NCI-H2227 treated with DMSO at 0.1 percent for 48 hours (cell line): Measurements from ENCODE around the gene ATOH8.

Experiments used
- DNase-seq: peaks from one replicate; lab custom pipeline; 2025; lab: John Stamatoyannopoulos, UW

The ATOH8 gene

DNA sequence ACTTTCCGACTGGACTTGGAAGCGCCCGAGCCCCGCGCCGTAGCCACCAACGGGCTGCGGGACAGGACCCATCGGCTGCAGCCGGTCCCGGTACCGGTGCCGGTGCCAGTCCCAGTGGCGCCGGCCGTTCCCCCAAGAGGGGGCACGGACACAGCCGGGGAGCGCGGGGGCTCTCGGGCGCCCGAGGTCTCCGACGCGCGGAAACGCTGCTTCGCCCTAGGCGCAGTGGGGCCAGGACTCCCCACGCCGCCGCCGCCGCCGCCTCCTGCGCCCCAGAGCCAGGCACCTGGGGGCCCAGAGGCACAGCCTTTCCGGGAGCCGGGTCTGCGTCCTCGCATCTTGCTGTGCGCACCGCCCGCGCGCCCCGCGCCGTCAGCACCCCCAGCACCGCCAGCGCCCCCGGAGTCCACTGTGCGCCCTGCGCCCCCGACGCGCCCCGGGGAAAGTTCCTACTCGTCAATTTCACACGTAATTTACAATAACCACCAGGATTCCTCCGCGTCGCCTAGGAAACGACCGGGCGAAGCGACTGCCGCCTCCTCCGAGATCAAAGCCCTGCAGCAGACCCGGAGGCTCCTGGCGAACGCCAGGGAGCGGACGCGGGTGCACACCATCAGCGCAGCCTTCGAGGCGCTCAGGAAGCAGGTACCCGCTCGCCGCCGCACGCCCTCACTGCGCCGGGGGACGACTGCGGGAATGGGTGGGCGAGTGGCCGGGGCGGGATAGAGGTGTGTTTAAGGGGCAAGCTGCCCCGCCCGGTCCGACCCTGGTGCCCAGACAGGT, 713 bp downstream of the ATOH8 start:
- peak; percentile 29 for DNase-seq

DNA sequence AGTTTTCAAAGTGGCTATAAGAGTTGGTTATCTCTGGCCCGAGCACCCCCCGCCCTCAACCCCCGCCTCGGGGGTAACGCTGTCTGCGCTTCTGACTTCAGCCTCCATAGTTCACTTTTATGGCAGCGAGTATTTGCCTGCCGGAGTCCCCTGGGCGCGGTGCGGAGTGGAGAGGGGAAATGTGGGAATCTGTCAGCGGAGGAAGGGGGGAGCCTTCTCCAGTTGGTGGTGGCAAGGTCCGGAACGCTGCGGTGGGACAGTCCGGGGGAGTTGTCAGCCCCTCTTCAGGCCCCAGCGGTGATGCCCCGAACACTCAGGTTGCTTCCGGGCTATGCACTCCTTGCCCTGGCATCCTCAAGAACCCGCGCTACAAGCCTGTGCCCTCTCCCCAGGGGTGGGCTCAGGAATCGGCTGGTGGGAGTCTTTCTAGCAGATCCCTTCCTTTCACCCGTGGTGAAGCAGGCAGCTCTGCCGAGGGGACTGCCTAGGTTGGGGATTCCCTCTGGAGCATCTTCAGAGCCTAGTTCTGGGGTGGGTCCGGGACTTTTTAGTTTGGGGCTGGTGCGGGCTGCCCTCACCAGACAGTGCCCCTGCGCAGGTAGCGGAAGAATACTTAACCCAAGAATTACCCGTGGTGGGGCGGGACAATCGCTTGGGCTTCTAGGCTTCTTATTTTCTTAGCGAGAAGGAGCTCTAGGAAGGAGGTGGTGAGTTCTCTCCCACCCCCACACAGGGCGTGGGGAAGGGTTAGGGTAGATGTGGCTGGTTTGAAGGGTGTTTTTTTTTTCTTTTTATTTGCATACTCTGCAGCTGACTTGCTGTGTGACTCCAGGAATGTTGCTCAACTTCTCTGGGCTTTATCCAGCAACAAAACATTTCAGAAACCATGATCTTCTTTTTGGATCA, 1.6 kb downstream of the ATOH8 start:
- DNase-seq = no peak

DNA sequence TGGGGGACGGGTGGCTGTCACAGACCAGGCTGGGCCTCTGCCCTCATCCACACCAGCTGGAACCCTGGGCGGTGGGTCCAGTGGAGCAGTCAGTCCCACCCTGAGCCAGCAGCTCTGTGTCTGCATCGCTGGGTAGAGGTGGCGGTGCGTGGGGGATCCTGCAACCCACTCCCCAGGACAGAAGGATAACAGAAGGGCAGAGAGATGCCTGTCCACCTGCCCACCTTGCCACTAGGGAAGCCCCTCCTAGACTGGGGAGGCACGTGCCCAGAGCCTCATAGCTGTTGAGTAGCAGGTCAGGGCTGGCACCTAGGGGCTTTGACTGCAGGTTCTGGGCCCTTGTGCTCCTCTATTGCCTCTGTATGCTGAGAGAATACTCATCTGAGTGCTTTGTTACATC, 2.4 kb downstream of the ATOH8 start:
- DNase-seq = no peak

DNA sequence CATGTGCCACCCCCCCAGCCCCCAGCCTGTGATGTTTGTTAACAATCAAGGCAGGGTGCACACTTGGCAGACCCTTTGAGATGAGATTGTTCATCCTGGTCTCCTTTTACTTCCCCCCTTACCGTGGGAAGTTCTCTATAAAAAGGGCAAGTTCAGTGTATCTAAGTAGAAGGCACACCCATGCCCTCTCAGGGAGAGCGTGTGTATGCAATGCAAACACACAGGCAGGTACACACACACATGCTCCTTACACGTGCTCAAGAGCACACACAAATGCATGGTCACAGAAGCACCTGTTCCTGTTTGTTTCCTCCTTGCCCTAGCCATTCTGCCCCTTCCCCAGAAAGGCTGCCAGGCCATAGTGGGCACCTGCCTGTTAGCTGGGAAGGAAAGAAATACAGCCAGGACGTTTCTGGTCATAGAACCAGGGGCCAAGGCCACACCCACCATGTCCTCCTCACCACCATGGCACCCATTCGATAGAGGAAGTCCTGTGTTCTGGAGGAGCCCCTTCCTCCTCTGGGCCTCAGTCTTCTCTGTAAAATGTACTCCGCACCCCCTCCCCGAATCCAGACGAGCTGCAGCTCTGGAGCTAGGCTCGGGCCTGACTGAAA, 3.1 kb downstream of the ATOH8 start:
- DNase-seq = no peak

DNA sequence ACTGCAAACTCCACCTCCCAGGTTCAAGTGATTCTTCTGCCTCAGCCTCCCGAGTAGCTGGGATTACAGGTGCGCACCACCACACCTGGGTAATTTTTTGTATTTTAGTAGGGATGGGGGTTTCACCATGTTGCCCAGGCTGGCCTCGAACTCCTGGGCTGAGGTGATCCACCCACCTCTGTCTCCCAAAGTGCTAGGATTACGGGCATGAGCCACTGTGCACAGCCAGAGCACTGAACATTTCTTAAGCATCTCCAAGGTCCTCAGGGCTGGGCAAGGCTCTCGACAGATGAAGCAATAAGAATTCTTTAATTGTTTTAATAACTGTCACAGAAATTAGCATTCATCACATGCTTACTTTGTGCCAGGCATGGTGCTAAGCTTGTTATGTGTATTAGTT, 4.1 kb downstream of the ATOH8 start:
- no peak for DNase-seq

DNA sequence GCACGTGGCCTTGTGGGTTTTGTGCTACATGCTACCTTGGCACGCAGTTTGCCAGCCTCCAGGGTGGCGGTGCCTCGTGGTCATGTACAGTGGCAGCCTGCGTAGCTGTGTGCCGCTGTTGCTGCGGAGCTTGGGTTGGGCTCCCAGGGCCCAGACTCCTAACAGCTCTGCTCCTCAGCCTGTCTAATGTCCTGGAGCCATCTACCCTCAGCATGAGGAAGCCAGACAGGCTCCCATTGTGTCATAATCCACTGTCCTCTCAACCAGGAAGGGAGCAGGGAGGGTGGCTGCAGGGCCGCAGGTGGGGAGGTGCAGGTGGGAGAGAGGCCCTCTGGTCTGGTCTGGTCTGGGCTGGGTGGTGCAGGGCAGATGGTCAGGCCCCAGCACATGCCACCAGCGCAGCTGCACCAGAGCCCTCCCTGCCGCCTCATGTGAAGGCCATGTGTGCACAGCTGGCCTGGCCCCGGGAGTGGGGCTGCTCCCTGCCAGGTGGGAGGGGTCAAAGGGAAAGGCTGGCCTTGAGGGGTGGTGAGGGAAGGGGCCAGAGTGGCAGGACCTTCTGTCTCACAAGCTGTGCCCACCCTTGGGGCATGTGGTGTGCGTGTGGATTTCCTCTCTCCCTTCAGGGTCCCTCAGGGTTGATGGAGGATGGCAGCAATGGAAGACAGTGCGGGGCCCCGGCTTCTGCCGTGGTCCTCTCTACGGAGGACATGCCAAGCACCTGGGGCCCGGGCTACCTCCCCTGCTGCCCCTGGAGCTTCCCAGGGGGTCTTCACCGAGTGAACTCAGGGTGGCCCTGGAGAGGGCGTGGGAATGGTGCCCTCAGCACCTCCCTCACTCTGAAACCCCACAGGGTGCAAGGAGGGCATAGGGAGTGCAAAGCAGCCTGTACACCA, 4.8 kb downstream of the ATOH8 start:
- no peak for DNase-seq

DNA sequence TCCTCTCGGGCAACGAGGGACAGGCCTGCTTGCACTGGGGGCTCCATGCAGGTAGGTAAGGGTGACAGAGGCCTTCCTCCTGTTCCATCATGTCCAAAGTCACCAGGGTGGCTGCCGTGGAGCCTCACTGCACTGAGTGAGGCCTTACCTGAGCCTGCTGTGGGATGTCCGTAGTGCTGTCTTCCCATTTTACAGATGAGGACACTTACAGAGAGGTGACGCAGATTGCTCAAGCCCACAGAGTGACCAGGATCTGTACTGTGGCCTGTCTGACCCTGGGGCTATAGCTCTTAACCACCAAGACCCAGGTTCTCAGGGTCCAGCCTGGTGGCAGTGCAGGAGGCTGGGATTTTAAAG, 5.4 kb downstream of the ATOH8 start:
- no peak for DNase-seq

DNA sequence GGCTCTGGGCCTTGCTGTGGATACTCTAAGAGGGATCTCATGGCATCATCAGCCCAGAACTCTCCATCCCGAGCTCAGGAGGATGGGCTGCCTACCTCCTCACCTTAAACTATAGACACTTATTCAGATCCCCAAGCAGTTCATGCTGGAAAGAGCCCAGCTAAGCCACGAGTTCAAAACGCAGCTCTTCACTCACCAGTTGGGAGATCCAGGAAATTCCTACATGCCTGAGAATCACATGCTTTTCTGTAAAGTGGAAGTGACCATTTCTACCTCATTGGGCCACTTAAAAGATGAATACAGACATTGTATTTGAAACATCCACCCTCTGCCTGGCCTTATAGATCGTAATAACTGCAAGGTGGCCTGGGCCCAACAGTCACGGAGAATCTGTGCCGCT, 6.6 kb downstream of the ATOH8 start:
- DNase-seq = no peak

DNA sequence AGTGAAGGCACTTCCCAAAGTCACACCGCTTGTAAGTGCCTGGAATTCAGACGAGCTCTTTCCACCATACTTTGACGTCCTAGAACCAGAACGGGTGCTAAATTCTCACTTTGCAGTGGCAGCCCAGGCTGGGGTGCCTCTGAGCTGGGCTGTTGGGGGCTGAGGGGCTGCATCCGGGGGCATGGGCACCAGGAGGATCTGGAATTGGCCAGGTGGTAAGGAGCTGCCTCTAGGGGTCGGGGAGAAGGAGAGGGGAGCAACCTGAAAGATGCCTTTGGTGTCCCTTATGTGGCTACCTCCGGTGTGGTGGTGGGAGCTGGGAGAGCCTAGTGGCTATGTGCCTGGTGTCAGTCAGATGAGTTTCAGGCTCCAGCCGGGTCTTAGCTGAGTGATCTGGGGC, 7.1 kb downstream of the ATOH8 start:
- no peak for DNase-seq

DNA sequence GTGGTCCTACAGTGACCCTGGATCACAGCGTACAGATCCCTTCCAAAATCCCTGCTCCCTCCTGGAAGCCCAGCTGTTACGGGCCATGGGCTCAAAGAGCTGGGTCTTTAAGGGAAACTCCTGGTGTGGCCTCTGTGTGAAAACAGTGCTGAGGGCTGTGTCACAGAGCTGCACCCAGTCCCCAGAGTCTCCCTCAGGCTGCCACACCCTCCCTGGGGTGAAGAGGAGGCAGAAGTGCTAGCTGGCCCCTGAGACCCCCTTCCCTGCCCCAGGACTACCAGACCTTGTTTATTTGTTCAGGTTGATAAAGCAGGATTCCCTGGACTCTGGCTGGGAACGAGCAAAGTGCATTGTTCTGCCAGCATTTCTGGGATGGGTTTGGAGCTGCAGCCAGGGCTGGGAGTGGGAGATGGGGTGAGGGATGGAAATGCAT, 7.7 kb downstream of the ATOH8 start:
- no peak for DNase-seq

DNA sequence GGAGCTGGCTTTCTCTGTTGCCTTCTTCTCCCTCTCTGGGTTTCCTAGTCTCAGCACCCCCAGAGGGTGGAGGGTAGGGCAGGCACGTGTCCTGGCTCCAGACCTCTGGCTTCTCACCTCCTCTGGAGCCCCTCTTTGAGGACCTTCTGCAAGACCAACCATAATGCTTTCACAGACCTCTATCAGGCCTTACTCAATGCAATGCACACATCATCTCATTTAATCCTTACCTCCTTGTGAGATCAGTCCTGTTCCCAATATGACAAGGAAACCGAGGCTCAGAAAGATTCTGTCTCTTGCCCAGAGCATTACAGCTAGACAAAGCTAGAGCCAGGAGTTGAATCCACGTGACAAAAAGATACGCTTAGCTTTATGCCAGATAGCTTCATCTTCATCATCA, 8.2 kb downstream of the ATOH8 start:
- no peak for DNase-seq

DNA sequence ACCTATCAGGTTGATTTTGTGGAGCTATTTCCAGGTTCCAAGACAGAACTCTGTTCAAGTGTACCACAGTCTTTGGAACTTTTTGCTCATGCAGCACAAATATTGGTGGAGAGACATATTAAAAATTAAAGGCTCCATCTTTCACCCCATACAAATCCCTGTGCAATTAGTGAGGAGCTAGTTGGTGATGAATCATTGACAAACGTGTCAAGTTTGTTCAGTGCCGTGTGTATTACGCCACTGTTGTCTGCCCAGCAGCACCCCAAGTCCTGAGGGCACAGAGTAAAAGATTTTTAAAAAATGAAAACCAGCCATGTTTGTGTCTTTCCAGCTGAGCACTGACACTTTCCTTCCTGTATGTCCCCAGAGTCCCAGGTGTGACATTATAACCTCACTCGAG, 9.3 kb downstream of the ATOH8 start:
- no peak for DNase-seq

DNA sequence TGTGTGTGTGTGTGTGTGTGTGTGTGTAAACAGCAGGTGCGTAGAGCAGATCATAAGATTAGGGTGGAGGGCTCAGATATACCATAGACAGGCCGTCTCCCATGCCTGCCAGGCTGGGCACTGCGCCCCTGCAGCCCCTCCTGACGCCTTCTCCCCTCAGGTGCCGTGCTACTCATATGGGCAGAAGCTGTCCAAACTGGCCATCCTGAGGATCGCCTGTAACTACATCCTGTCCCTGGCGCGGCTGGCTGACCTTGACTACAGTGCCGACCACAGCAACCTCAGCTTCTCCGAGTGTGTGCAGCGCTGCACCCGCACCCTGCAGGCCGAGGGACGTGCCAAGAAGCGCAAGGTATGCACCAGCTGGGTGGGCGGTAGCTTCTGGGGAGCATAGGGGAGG, 10.0 kb downstream of the ATOH8 start:
- no peak for DNase-seq

DNA sequence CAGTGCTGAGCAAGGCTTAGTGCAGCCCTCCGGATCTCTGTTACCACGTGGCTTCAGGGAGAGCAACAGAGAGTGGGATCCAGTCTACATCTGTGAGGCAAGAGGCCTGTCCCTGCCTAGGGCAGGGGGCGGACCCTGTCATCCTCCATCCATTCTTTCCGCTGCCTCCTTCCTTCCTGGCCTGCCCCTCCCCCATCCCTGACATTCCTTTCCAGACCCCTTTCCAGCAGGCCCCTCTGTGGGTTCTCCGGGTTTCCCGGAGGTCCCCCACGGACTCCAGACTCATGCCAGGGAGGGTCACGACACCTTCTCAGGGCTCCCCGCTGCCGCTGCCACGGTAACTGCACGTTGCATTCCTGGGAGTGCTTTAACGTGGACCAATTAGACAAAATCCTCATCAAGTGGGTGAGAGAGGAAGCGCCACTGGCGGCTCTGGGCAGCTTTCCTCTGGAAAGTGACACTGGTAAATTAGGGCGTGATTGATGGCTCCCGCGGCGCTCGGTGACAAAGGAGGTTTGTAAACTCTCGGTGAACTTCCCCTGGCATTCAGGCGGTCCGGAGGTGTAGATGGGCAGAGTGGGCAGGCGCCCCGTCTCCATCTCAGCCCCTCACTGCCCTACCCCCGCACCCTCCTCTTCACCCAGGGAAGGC, 11.4 kb downstream of the ATOH8 start:
- DNase-seq = peak; percentile 90

DNA sequence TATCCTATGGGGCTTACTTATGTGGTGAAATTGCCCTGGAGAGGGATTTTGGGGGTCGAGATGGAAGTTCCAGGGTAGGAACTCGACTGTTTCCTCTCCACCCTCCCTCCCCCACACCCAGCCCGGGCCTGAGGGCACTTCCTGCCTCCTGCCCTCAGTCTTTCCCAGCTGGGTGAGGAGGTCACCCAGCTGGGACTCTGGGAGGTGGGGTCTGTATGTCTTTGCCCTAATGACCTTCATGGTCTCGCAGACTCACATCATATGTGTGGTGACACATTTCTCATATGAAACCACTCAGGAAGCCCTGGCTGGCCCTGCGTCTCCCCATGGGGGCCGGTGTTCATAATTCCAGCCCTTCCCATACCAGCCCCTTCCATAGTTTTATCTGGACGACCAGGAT, 12.4 kb downstream of the ATOH8 start:
- no peak for DNase-seq

DNA sequence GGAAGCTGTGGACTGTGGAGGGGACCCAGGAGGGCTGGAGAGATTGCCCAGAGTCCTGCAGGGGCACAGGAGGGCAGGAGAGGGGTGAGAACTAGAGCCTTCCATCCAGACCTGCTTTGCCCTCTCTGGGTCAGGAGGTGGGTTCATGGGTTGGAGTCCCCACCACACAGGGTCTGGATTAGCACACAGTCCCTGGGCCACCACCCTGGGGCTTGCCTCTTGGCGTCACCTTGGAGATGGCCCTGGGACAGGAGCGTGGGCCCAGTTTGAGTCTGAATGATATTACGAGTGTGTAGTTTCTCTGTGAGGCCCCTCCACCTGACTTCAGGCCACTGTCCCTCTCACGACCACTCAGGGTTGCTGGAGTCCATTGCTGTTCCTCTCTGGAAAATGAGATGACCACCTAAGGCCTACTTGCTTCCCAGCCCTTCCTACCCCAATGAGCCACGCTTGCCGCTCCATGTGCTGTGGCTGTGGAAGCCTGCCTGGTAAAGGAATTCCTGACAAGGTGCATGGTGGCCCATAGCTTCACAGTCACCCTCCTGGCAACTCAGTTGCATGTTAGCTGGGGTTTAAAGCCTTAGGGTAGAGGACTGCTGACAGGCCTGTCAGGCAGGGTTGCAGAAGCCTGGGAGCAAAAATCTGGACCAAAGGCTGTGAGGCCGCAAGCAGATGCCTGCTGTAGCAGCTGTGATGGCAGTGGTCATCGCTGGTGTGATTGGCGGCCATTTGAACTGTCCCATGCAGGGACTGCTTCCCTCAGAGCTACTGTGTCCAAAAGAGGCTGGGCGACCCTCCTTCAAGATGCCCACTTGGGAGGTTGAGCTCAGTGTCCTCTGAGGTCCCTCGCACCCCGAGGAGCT, 14.2 kb downstream of the ATOH8 start:
- DNase-seq = no peak

DNA sequence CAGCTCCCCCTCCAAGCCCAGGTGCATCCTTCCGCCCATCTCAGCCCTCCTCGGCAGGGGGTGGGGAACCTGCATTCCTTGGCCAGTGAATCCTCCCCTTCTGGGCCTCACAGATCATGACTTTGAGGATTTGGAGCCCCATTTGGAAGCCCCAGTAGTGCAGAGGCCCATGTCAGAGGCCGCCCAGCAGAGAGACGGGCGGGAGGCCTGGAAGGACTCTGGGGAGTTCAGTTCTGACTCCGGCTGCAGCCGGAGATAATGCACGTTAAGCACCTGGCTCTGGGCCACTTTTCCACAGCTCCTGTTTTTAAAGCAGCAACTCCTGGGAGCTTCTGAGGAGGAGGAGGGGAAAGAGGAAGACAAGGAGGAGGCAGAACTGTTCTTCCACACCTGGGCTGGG, 14.9 kb downstream of the ATOH8 start:
- DNase-seq = peak; percentile 41

DNA sequence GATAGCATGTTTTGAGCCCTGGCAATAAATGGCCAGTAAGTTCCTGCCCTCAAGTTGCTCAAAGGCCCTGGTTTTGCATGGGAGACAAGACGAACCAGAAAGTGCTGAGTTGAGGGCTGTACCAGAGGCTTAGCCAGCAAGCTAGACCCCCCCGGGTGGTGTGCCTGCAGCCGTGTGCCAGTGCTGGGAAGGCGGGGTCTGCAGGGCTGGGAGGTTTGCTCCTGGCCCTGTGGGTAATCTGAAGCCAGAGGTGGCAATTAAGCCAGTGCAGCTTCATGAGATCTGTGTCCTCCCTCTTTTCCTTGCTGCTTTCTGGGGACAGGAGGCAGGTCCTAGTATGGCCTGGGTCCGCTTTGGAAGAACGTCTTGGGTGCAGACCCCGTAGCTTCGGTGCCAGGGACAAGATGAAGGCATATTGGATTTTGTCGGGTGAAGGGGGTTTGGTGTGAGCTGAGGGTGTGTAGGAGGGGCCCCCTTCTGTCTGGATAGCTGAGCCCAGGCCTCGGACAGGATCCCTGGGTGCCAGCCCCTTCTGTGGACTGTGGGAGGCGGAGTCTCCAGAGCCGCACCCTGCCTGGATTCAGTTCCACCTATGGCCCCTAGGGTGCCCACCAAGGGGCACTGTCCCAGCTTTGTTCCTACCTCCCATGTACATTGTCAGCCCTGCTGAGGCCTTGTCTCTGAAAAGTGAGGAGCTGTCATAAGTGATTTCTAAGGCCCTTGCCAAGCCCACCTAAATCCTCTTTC, 15.6 kb downstream of the ATOH8 start:
- DNase-seq = no peak

DNA sequence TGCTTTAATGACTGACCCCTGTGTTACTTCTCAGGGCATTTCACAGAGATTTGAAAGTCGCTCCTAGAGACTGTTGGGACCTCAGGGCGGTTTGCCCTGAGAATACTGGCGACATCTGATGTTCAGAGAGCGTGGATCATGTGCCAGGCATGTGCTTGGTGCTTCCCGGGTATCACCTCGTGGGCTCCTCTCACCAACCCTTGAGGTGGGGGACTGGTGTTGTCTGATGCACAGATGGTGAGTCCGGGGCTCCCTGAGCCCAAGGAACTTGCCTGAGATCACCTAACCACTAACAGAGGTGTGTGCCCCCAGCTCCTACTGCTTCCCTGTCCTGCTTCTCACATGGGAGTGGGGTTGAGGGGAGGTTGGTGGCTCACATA, 16.2 kb downstream of the ATOH8 start:
- no peak for DNase-seq

DNA sequence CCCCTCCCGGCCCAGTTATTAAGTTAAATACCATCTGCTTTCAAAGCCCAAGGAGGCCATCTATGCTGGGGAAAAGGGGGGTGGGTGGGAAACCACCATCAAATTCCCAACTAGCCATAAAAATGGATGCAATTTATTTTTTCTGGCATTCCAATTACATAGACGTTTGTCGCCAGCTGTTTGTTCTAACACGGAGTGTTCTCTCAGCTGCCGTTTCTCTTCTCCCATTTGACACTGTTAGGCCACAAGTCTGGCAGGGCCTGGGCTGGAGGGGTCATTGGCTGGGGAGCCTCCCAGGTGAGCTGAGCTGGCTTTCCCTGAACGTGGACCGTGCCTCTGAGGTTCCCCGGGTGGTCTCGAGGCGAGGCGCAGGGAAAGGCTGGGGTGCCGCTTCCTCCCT, 16.6 kb downstream of the ATOH8 start:
- DNase-seq = no peak
